Sciatic nerve (tissue), 2 donors: Measurements from ENCODE around the gene MAP9. TPM values are rescaled to one million over a fixed set of nuclear protein-coding genes. Genes with fewer than 3 reads are reported as not detected.
A peak's percentile ranks its signal among the peaks of the same experiment; 100 is the strongest.
"Not testable (repeated sequence)": the region's sequence is repeated elsewhere in the genome, so short reads cannot be mapped to it uniquely, and the experiment has no call there.

Source experiments
- ATAC-seq: fragments of 200-7000 bp; cut with Tn5 transposase; one replicate; pipeline ENCODE4 v1.9.1; 2020; ENCODE audit warnings: mild to moderate bottlenecking, moderate library complexity
- DNase-seq: peaks from one replicate; pipeline ENCODE4 v3.0.0-alpha.2; 2020; ENCODE audit warnings: low spot score
- intact Hi-C: fragments of 100-400 bp; cut with DNase I; formaldehyde crosslinking; loops from one replicate; pipeline ENCODE4 v1.14.2; 2022
- total RNA-seq: library from RNA; stranded (reverse); fragmentation: NEBNext Ultra II Directional; extraction: Animal tissue kit (Norgen Biotek cat#: 25700); gene quantifications from one replicate; pipeline ENCODE4 v1.2.1, GENCODE V29; 2021
- donor health status: DM: no; HTN: no; CAD: no.
- donor health status: DM: no; HTN: no; CAD: no.

Gene MAP9
- total RNA-seq, 1 donor from 2014 or later = 15.2 TPM

DNA sequence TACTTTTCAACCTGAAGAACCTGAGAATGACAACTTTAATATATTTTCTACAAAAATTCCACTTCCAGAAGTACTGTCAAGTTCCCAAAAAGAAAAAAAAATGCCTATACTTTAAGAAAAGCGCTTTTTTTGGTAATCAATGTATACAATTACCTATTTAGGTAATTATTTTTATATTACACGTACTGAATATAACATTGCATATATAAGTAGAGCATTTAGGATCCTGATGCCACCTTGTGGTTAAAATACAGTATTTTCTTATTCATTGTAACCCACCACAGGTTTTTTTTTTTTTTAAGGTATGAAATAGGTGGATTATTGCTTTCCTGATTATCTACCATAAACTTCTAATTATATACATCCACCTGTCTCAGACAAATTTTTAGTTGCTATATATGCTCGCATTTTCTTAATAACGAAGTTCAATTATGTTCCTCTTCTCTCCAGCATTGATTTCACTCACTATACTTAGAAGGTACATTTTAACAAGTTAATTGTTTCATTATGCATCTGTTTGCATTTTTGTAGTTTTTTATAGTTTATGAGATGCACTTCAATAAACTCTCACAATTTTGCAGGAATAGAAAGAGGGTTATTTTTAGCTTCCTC, 5.2 kb downstream of the MAP9 start:
- intact Hi-C loops = no loop called here
- DNase-seq = no peak
- no peak for ATAC-seq

DNA sequence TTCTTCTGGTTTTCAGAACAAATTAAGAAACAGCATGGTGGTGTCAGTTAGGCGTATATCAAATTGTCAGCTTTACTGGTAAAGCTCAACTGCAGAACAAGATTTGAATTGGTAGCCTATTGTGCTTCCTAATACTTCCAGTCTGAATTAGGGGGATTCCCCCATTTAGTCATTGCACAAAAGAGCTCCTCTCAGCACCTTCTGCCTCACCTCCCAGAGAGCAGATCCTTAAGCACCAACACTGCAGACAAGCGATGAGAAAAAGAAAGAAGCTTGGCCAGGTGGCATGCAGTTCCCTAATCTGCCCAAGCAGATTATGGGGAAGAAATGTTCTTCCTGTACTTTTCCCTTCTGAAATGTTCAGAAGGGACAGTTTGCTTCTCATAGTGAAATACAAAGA, 9.2 kb downstream of the MAP9 start:
- DNase-seq (no peak), ATAC-seq (no peak)
- intact Hi-C loops = no loop called here

DNA sequence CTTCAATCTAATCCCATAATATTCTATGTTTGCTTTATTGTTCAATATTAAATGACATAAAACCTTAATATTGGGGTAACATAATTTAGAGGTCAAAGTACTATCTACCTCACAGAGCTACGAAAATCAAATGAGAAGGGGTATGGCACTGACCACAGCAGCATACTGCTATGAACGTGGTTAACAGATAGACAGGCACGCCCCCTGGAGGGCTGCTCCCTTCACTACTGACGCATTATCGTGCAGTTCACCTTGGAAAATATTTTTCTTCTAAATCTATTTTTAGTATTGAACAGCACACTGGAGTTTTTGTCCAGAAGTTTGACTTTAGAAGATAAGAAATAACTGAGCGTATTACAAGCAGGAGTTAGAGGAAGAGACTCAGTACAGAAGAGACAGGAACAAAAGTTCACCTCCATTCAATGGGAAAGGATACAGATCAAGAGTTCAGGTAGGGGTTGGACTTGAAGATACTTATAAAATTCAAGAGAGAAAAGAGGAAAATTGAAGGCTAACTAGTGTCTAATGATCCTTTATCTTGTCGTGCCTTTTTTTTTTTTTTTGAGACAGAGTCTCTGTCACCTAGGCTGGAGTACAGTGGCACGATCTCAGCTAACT, 22.7 kb downstream of the MAP9 start:
- intact Hi-C loops = loop anchor here (10.0 kb wide), 1 partner anchor 369 kb away; no protein-coding TSS in a partner anchor
- peak; percentile 75 for DNase-seq
- ATAC-seq = peak; percentile 78

DNA sequence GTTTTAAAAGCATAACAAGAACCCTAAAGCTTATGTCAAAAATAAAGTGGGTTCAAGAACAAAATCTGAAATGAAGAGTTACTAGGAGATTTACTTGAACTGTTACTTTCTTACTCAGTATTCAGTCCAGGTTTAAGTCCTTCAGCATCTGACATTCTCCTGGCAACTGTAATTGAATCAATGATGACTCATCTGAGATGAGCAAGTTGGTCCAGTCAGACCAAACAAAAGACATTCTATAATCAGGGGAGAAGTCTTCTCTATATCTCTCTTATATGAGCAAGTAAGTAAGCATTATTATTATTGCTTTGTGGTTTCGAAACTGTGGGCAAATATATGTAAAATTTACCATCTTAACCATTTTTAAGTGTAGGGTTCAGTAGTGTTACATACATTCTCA, 34.6 kb downstream of the MAP9 start:
- DNase-seq (no peak), ATAC-seq (no peak)
- intact Hi-C loops = no loop called here

DNA sequence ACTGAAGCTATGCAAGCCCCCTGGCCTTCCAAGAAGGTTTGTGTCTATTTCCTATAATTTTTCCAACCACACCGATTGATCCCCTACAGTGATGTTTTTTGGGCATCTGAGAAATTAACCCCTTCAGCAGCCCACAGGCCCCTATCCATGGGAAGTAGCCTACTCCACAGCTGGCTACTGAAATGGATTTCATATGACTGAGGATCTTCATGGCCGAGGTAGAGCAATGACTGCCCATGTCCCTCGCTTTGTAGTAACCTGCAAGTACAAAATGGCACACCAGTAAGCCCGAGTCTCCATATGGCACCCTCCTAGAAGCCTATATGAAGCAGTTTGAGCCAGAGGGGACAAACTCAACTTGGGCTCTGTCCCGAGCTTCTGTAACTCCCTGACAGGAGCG, 36.8 kb downstream of the MAP9 start:
- intact Hi-C loops = no loop called here
- DNase-seq (no peak), ATAC-seq (no peak)

DNA sequence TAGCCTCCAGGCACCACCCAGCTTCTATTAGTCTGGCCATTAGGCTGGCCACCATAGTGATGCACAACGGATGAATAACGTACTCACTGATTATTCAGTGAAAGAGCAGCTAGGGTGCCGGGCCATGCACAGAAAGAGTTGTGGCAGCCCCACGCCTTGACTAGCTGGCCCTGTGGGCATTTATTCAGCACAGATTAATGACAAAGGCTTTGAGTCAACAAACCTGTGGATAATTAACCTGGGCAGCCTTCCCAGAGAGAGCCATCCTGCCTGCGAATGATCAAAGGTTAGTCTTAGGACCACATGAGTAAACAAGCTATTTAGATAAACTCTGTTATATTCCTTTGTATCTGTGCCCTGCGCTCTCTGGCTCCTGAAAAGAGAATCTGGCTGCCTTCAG, 37.2 kb downstream of the MAP9 start:
- intact Hi-C loops = no loop called here
- ATAC-seq = no peak
- DNase-seq = no peak

DNA sequence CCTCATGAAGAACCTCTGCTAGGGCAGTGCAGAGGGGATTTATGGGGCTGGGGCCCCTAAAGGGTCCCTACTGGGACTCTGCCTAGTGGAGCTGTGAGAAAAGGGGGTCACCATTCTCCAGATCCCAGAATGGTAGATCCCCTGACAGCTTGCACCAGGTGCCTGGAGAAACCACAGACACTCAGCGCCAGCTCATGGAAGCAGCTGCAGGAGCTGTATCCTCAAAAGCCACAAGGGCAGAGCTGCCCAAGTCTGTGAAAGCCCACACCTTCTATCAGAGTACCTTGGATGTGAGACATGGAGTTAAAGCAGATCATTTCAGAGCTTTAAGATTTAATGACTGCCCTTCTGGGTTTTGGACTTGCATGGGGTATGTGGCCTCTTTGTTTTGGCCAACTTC, 38.6 kb downstream of the MAP9 start:
- no peak for ATAC-seq
- intact Hi-C loops = no loop called here

DNA sequence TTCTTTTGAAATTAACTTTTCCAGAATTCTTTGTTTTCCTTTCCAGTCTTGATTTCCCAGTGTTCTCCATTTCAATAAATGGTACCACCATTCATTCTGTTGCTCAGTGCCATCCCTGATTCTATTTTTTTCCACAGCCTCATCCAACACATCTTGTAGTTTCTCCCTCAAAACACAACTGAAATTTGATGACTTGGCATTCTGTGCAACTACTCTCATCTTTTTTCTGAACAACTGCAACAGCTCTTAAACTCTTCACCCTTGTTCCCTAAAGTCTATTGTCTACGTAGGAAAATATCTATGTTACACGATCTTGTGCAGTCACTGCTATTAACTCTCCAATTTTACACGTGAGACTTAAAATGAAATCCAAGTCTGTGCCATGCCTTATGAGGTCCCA, 40.5 kb downstream of the MAP9 start:
- intact Hi-C loops = no loop called here
- ATAC-seq = no peak
- no peak for DNase-seq

More for the DNA sequence above, 38.6 kb downstream of the MAP9 start:
- no peak for DNase-seq

DNA sequence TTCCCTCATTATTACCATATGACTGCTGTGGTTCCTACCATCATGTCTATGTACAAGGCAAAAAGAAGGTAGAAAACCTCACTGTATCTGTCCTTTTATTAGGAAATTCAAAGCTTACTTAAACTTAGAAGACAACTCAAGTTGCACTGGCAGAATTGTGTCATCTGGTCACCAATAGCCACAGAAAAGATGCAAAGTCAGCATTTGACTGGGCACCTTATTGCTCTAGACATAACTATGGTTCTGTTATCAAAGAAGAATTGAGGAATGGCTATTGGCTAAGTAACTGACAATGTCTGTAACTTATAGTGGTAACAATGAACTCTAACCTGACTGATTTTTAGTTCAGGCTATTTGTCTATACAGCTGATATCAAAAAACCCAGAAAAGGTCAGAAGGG, 45.3 kb downstream of the MAP9 start:
- ATAC-seq = no peak
- DNase-seq = no peak
- intact Hi-C loops = no loop called here

DNA sequence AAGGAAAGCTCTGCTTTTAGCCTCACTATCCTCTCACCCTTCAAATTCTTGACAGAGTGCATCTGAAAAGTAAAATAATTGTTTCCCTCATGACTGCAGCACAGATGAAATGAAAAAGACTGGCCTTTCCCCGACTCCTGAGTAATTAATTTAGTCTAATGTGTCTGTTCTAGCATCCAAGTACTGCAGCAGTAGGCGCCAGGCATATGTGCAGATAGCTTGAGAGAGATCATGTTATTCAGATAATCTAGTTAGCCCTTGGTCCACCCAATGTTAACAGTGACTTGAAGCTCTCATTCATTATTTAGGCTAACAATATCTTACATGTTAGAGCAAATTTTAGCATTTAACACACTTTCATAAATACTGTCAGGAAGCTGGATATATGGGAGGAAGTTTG, 54.0 kb downstream of the MAP9 start:
- ATAC-seq (no peak), DNase-seq (no peak)
- intact Hi-C loops = no loop called here

DNA sequence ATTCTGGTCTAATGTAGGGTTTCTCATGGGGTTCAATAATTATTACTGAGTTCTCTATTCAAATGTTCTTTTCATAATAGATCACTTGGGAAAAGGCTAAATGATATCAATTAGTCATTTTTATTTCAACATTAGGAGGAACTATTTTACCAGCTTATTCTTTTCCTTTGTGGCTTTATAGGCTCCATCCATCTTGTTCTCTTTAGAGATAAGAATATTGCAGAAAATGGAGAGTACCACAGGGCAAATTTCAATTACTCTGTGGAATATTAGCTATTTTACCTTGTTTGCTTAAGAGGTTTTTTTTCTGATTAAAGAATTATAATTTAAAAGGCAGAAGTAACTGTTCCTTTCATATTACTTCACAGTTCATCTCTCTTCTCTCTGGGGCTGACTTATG, 55.8 kb downstream of the MAP9 start:
- no peak for DNase-seq
- intact Hi-C loops = no loop called here
- no peak for ATAC-seq

DNA sequence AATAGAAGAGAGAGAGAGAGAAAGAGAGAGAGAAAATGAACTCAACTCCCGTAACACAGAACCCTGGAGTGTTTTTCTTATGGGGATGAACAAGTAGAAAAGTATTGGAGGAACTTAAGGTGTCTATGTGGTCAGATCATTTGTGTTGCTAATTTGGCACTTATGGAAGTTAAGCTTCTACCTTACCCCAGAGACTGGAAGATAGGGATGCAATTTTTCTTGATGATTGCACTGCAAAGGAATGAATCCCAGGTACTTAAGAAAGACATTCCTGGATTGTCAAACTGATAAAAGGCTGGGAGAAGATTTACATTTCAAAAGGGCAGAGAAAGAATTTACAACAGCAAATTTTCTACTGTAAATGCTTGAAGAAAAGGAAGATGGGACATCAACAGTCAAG, 57.2 kb downstream of the MAP9 start:
- intact Hi-C loops = no loop called here
- ATAC-seq = no peak
- no peak for DNase-seq

DNA sequence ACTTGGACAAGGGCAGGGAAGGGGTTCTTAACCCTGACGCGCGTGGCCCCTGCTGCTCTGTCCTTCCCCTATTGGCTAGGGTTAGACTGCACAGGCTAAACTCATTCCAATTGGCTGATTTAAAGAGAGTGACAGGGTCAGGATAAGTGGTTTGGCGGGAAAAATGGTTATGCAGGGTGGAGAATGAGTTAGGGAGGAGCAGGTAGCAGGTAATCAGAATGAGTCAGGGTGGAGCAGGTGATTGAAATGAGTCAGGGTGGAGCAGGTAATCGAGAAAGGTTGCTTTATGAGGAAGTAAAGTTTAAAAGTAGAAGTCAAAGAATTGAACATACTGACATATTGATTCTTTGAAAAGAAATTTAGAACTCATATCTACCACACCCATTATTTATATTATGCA, 64.7 kb downstream of the MAP9 start:
- ATAC-seq, intact Hi-C loops: not testable (repeated sequence)

DNA sequence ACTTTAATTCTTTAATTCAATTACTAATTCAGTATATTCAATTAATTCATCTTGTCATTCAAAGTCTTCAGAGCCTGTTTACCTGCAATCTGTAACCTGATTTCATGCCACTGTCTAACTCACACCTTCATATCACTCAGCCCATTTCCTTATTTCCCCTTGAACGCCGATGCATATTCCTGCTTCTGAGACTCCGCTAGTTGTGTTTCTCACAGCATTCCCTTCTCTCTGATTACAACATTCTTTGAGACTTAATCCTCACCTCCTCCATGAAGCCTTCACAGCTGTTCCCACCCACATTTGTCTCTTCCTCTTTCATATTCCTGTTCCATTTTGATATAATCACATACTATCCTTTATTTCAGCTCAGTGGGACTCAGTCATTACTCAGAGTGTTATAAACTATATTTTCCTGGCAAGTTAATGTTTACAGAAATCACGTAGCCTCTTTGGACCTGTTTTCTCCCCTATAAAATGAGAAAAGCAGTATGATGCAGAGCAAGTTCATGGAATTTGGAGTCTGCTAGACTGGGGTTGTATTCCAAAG, 69.0 kb downstream of the MAP9 start:
- DNase-seq = no peak
- ATAC-seq = no peak
- intact Hi-C loops = no loop called here

More for the DNA sequence above, 64.7 kb downstream of the MAP9 start:
- DNase-seq = not testable (repeated sequence)

DNA sequence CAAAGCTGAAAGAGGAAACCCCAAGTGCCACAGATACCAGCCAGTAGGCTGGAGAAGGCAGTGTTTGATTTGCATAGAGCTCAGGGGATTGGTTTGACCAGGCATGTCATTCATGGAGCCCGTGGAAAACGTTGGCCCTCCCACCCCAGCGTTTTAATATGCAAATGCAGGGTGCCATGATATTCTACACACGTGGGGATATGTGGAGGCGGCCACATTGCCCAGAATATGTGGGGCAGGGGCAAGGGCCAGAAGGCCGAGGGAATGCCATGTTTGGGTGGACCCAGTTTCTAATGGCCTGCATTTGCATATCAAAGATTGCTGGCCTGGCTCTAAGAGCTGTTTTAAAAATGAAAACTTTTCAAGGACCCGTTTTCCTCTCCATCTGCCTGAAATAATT, 71.1 kb downstream of the MAP9 start:
- DNase-seq (no peak), ATAC-seq (no peak)
- intact Hi-C loops = no loop called here

DNA sequence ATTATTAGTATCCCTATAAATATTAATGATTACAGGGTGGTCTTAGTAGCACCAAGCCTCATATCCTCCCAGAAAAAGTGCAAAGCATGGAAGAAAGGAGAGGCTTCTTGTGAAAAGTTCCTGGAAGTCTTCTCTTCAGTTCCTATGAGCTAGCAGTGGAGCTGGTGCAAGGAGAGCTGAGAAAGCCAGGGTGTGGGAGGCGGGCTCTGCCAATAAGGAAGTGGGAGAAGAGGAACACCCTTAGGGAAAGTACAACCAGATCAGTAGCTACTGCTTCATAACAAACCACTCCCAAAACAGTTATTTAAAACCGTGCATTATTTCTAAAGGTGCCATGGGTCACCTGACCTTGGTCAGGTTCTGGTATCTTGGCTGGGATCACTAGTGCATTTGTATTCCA, 72.4 kb downstream of the MAP9 start:
- DNase-seq = no peak
- ATAC-seq = peak; percentile 76
- intact Hi-C loops = no loop called here

DNA sequence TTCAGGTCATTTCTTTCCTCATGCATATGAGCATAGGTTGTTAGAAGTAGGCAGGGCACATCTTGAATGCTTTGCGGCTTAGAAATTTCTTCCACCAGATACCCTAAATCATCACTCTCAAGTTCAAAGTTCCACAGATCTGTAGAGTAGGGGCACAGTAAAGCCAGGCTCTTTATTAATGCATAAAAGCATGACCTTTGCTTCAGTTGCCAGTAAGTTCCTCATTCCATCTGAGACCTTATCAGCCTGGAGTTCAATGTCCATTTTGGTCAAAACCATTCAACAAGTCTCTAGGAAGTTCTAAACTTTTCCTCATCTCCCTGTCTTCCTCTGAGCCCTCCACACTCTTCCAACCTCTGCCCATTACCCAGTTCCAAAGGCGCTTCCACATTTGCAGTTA, 77.7 kb downstream of the MAP9 start:
- DNase-seq (no peak), ATAC-seq (no peak)
- intact Hi-C loops = no loop called here
